IPS-18c (cell line): ENCODE results near the gene ADCY4.
A peak's percentile ranks its signal among the peaks of the same experiment; 100 is the strongest.

Experiments
- H3K4me3 ChIP-seq: 2 replicates; pipeline ENCODE4 v1.7.0; 2013; ENCODE audit warnings: low read depth, mild to moderate bottlenecking, low read length, moderate library complexity; ENCODE audit not compliant: insufficient read depth
- H3K9me3 ChIP-seq: one replicate; pipeline ENCODE4 v1.6.1; 2013; ENCODE audit warnings: mild to moderate bottlenecking, low read length, moderate library complexity; ENCODE audit not compliant: control insufficient read depth, insufficient read depth

The ADCY4 gene

GRCh38 chr14:24349742-24350141, 14.9 kb upstream of the ADCY4 start:
- Histone ChIP-seq H3K4me3 (no peak overlapping the region), H3K9me3 (no peaks in the 10 kb centered on the region)

DNA sequence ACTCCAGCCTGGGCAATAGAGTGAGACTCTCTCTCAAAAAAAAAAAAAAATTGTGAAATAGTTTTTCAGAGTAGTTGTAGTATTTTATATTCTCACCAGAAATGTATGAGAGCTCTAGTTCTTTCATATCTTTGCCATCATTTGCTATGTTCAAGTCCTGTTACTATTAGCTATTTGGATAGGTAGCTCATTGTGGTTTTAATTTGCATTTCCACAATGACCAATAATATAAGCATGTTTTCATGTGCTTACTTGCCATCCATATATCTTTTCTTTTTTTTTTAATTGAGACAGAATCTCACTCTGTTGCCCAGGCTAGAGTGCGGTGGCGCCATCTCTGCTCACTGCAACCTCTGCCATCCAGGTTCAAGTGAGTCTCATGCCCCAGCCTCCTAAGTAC, 13.3 kb upstream of the ADCY4 start:
- no peaks in the 10 kb centered on the region for H3K9me3 ChIP-seq
- no peak overlapping the region for H3K4me3 ChIP-seq

DNA sequence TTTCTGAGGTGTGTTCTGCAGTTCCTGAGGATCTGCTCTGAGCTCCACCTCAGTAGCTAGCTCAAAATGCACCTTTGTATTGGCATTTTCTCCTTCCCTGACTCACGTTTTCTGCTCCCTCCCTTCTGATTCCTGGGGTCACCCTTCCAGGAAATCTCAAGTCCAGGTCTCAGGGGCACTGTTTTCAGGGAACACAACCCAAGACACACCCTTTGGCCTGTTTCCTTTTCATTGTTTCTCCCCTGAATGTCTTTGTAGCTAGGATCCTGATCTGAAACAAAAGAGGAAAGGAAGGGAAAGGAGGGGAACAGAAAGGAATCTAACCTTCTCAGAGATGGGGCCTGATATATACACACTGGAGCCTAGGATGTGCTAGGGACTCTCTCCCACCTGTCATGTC, 12.3 kb upstream of the ADCY4 start:
- Histone ChIP-seq H3K4me3 (no peak overlapping the region), H3K9me3 (no peaks in the 10 kb centered on the region)

DNA sequence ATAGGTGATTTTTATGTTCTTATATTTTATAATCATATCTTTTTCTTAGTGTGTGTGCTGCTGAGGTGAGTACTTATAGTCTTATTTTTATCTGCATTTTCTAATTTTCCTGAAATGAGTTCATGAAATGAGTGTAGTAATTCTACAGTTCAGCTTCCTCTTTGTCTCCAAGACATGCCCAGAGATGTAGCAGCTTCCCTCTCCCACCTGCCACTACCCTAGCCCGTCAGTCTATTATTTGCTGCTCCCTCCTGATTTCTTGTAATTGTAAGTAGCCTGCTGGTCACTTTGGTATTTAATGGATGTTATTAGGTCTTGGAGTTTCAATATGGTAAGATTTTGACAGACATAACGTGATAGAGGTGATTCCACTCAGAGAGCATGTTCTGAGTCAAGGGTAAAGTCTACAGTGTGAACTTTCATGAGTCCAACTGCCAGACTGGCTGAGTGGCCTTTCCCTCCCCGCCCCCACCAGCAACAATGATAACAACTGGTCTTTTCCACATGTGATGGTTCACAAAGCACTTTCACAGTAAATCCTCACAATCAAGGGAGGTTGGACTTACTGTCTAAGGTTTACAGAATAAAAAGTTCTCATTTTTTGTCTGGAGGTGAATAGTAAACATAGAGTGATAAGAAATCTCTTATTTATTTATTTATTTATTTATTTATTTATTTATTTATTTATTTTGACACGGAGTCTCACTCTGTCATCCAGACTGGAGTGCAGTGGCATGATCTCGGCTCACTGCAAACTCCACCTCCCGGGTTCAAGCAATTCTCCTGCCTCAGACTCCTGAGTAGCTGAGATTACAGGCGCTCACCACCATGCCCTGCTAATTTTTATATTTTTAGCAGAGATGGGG, 9.2 kb upstream of the ADCY4 start:
- H3K4me3 ChIP-seq, result no peak overlapping the region
- no peaks in the 10 kb centered on the region for H3K9me3 ChIP-seq

DNA sequence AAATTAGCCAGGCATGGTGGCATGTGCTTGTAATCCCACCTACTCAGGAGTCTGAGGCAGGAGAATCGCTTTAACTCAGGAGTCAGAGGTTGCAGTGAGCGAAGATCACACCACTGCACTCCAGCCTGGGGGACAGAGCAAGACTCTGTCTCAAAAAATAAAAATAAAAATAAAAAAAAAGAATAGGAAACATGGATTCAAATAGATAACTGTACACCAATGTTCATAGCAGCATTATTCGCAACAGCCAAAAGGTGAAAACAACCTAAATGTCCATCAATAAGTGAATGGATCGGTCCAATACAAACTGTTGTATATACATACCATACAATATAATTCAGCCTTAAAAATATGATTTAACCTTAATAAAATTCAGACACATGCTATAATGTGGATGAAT, 8.0 kb upstream of the ADCY4 start:
- no peak overlapping the region for H3K4me3 ChIP-seq

GRCh38 chr14:24340606-24341005, 5.7 kb upstream of the ADCY4 start:
- Histone ChIP-seq H3K4me3 (no peak overlapping the region), H3K9me3 (no peaks in the 10 kb centered on the region)

More for the DNA sequence above, 8.0 kb upstream of the ADCY4 start:
- no peaks in the 10 kb centered on the region for H3K9me3 ChIP-seq

GRCh38 chr14:24339284-24340151, 4.6 kb upstream of the ADCY4 start, which contains the start of gene RIPK3:
TSS of gene RIPK3 (minus strand) at chr14:24339991. CDS start at chr14:24339826, 165 bp downstream.
- H3K4me3 ChIP-seq, result peak within 1 kb of the TSS; percentile 58

DNA sequence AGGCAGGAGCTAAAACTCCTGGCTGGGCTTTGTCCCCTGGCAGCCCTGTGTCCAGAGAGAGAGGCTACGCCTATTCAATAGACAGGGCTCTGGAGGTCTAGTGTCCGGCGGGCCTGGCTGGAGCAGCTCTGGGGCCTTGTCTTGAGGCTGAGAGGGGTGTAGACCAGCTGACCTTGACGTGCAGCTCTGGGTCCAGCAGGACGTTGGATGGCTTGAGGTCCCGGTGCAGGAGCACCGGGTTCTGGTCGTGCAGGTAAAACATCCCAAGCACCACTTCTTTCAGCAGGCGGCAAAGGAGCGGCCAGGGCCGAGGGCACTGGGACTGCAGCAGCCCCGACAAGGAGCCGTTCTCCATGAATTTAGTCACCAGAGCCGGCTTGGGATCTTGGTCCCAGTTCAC, 4.0 kb upstream of the ADCY4 start:
- H3K9me3 ChIP-seq, result no peaks in the 10 kb centered on the region
- H3K4me3 ChIP-seq, result peak overlapping the region; percentile 58; the same call in 1 of the 2 replicates

More at GRCh38 chr14:24339284-24340151, 4.6 kb upstream of the ADCY4 start, which contains the start of gene RIPK3:
- no peaks in the 10 kb centered on the region for H3K9me3 ChIP-seq

DNA sequence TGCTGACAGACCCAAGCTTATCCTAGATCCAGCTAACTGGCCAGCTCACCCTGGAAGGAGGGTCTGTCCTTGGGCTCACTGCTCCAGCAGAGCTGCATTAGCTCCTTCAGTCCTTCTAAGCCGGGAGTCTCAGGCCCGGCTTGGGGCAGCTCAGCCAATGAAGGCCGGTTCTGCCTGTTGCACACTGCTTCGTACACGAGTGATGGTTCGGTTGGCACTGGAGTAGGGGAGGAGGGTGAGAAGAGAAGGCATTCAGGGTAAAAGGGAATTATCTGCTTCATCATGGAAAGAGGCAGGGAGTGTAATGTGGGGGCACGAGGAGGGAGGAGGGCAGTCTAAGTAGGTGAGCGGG, 2.9 kb upstream of the ADCY4 start:
- Histone ChIP-seq H3K9me3 (no peaks in the 10 kb centered on the region), H3K4me3 (no peak overlapping the region)

DNA sequence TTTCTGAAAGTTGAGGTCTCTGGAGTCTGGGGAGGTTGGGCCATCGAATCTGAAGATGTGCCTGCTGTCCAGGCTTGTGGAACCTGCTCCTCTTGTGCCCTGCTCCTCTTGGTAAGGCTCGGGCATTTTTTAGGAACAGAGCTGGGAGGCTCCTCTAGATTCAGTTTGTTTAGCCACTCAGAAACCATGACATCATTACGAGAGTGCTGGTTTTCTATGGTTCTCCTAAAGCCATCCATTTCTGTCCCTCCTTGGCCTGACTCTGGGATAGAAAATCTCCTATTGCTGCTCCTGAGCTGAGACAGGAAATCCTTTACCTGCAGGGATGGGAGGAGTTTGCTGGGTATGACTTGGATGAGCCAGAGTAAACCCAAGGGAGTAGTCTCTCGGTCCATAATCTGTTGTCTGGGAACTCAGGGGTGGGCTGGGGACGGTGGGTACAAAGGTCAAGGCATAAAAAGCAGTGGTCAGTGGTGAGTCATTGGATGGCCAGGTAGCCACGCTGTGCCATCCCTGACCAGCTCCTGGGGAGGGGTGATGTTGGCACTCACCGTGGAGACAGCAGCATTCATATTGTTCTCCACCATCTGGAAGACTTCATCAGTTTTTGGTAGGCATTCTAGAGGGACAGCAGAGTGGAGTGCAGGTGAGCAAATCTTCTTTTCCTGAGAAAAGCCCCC, 2.4 kb upstream of the ADCY4 start:
- Histone ChIP-seq H3K4me3 (no peak overlapping the region), H3K9me3 (no peaks in the 10 kb centered on the region)

- no peaks in the 10 kb centered on the region for H3K9me3 ChIP-seq
- peak overlapping the region; percentile 71; the same call in 1 of the 2 replicates for H3K4me3 ChIP-seq
These were observed 745 bp upstream of the ADCY4 start for GRCh38 chr14:24335461-24336171.

DNA sequence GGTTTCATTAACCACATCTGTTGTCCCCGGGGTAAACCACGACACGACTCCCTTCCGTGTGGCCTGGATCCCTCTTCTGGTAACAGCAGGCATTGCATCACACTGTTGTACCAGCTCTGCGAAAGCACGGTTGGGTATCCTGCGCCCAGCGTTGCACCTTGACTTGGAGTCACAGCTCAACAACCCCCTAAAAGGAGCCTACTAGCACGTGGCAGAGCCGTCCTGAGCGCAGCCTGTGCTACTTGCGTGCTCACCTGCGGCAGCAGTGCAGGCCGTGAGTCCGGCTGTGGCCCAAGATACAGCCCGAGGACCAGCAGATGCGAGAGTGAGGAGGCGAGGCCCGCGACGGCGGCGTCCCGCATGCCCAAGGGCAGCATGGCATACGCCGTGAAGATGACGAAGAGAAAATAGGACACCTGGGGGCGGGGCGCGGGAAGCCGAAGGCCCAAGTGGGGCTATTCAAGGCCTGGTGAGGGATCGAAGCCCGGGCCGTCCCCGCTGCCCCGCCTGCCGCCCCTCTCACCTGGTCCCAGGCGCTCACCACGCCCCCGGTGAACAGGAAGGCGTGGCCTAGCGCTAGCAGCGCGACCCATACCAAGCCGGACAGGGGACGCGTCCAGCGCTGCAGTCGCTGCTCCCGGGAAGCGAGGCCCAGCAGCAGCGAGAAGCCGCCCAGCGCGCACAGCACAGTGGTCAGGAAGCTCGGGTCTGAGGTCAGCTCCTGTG, 2.4 kb downstream of the ADCY4 start:
- Histone ChIP-seq H3K4me3 (peak overlapping the region; percentile 56), H3K9me3 (no peaks in the 10 kb centered on the region)

- Histone ChIP-seq H3K9me3 (no peaks in the 10 kb centered on the region), H3K4me3 (no peak overlapping the region; the same call in 1 of the 2 replicates)
These were observed 3.1 kb downstream of the ADCY4 start for GRCh38 chr14:24331731-24332267.

DNA sequence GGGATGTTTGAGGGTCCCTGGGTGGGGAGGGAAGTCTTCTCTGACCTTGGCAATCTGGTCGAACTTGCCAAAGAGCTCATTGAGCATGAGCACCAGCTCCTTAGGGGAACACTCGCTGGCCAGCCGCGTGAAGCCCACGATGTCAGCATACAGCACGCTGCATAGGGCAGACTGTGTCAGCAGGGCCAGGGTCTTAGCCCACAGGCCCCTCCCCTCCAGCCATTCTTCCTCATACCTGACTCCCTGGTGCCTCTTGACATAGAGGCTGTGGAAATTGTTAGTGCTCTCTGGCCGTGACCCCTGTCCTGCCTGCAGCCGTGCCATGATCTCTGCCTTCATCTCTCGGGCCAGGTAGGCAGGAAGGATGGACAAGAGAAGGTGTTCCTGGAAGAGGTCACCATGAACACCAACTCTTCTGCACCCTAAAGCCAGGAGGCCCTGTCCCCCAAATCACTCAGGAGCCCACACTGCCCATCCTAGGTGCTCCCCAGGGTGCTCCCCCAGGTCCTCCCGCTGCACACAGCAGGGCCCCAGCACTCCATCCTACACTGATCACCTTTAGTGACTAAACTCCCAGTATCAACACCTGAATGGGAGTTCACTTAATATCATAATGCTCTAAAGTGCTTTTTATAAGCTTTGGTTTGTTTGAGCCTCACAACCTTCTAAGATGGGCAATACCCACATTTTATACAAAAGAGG, 3.7 kb downstream of the ADCY4 start:
- Histone ChIP-seq H3K4me3 (no peak overlapping the region), H3K9me3 (no peaks in the 10 kb centered on the region)

DNA sequence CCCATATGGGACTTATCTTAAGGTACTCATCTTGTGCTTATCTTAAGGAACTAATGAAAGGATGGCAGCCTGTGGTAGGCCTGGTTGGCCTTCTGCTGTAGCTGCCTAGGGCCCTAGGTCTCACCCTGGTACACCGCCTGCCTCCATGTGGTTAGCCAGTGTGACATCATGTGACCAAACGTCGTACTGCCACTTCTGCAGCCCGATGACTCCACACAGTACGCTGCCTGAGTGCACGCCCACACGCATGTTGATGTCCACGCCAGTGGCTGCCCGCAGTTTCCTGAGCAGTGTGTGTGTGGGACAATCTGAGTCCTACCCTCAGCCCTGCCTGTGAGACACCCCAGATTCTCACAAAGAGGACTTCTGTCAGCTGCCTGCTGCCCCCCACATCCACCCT, 5.1 kb downstream of the ADCY4 start:
- Histone ChIP-seq H3K4me3 (no peak overlapping the region), H3K9me3 (no peaks in the 10 kb centered on the region)
